Activated naive CD8-positive, alpha-beta T cell treated with anti-CD3 and anti-CD28 coated beads, Interleukin-2, amount 50 U/mL, for 24 hours (primary cell): ENCODE measurements around the gene COX5A.

Source experiments
- ATAC-seq: fragments of 150-1000 bp; cut with Tn5 transposase; one replicate; pipeline ENCODE4 v1.10.0; 2021
- DNase-seq: peaks from one replicate; pipeline ENCODE4 v3.0.0; 2021
- H3K27ac Mint-ChIP-seq: one replicate; pipeline ENCODE4 v1.8.0; 2021; ENCODE audit warnings: mild to moderate bottlenecking, mixed read lengths
- H3K27me3 Mint-ChIP-seq: one replicate; pipeline ENCODE4 v1.8.0; 2021; ENCODE audit warnings: mixed read lengths
- H3K36me3 Mint-ChIP-seq: one replicate; pipeline ENCODE4 v1.8.0; 2021; ENCODE audit warnings: low read depth, mixed read lengths
- H3K4me1 Mint-ChIP-seq: one replicate; pipeline ENCODE4 v1.8.0; 2021; ENCODE audit warnings: mixed read lengths
- H3K4me3 Mint-ChIP-seq: one replicate; pipeline ENCODE4 v1.8.0; 2021; ENCODE audit warnings: mild to moderate bottlenecking, moderate library complexity, mixed read lengths
- H3K9me3 Mint-ChIP-seq: one replicate; pipeline ENCODE4 v1.8.0; 2021; ENCODE audit warnings: mixed read lengths

Gene COX5A

GRCh38 chr15:74937590-74938371 is at the start of gene COX5A:
Gene COX5A, minus strand, starts transcription at chr15:74938073. Its CDS starts 59 bp downstream, at chr15:74938014.
- DNase-seq (peak; percentile 91), ATAC-seq (peak; percentile 95)
- Mint-ChIP-seq H3K36me3 (peaks cover 16% of the 10 kb centered on the region), H3K4me3 (peak within 1 kb of the TSS; percentile 99), H3K27ac (peak within 1 kb of the TSS; percentile 91), H3K9me3 (no peaks in the 10 kb centered on the region), H3K27me3 (no peaks in the 10 kb centered on the region), H3K4me1 (peaks cover 36% of the 10 kb centered on the region)

- Mint-ChIP-seq H3K27ac (peak overlapping the region; percentile 80), H3K4me3 (peak overlapping the region; percentile 16), H3K27me3 (peaks cover 41% of the 10 kb centered on the region), H3K9me3 (no peaks in the 10 kb centered on the region), H3K4me1 (peaks cover 29% of the 10 kb centered on the region), H3K36me3 (no peaks in the 10 kb centered on the region)
- DNase-seq: peak; percentile 64
- ATAC-seq: peak; percentile 98
Observed at GRCh38 chr15:74983725-74984231, 45.9 kb upstream of the COX5A start.

- no peak overlapping the region for H3K4me3 Mint-ChIP-seq
- H3K9me3 Mint-ChIP-seq: no peaks in the 10 kb centered on the region
- DNase-seq: no peak
- no peak for ATAC-seq
- no peaks in the 10 kb centered on the region for H3K36me3 Mint-ChIP-seq
- H3K4me1 Mint-ChIP-seq: peaks cover 40% of the 10 kb centered on the region
- no peak overlapping the region for H3K27ac Mint-ChIP-seq
- H3K27me3 Mint-ChIP-seq: peaks cover 29% of the 10 kb centered on the region
Observed at GRCh38 chr15:74982183-74982582, 44.3 kb upstream of the COX5A start.

- H3K4me3 Mint-ChIP-seq: no peak overlapping the region
- ATAC-seq (peak; percentile 94), DNase-seq (peak; percentile 68)
- peaks cover 21% of the 10 kb centered on the region for H3K27me3 Mint-ChIP-seq
- no peak overlapping the region for H3K27ac Mint-ChIP-seq
- peaks cover 27% of the 10 kb centered on the region for H3K4me1 Mint-ChIP-seq
- no peaks in the 10 kb centered on the region for H3K9me3 Mint-ChIP-seq
- H3K36me3 Mint-ChIP-seq: no peaks in the 10 kb centered on the region
Observed at GRCh38 chr15:74978503-74978902, 40.6 kb upstream of the COX5A start.

GRCh38 chr15:74978077-74978476 is 40.2 kb upstream of the COX5A start:
- DNase-seq (no peak), ATAC-seq (peak; percentile 23)
- Mint-ChIP-seq H3K36me3 (no peaks in the 10 kb centered on the region), H3K4me3 (peak overlapping the region; percentile 21), H3K4me1 (peaks cover 23% of the 10 kb centered on the region), H3K27me3 (peaks cover 21% of the 10 kb centered on the region), H3K27ac (peak overlapping the region; percentile 50), H3K9me3 (no peaks in the 10 kb centered on the region)

- H3K9me3 Mint-ChIP-seq: no peaks in the 10 kb centered on the region
- DNase-seq (no peak), ATAC-seq (peak; percentile 91)
- H3K4me1 Mint-ChIP-seq: peaks cover 21% of the 10 kb centered on the region
- peak overlapping the region; percentile 21 for H3K4me3 Mint-ChIP-seq
- no peaks in the 10 kb centered on the region for H3K36me3 Mint-ChIP-seq
- H3K27me3 Mint-ChIP-seq: peaks cover 25% of the 10 kb centered on the region
- H3K27ac Mint-ChIP-seq: peak overlapping the region; percentile 50
Observed at GRCh38 chr15:74977599-74977998, 39.7 kb upstream of the COX5A start.

- Mint-ChIP-seq H3K9me3 (no peaks in the 10 kb centered on the region), H3K27ac (no peak overlapping the region), H3K36me3 (no peaks in the 10 kb centered on the region), H3K27me3 (peaks cover 21% of the 10 kb centered on the region), H3K4me1 (peaks cover 18% of the 10 kb centered on the region), H3K4me3 (no peak overlapping the region)
- no peak for DNase-seq
- ATAC-seq: no peak
Observed at GRCh38 chr15:74976159-74976558, 38.3 kb upstream of the COX5A start.

- H3K27me3 Mint-ChIP-seq: peaks cover 12% of the 10 kb centered on the region
- H3K27ac Mint-ChIP-seq: no peak overlapping the region
- no peak for DNase-seq
- no peaks in the 10 kb centered on the region for H3K4me1 Mint-ChIP-seq
- H3K9me3 Mint-ChIP-seq: no peaks in the 10 kb centered on the region
- no peak for ATAC-seq
- no peak overlapping the region for H3K4me3 Mint-ChIP-seq
- no peaks in the 10 kb centered on the region for H3K36me3 Mint-ChIP-seq
Observed at GRCh38 chr15:74967670-74968069, 29.8 kb upstream of the COX5A start.

- Mint-ChIP-seq H3K27ac (no peak overlapping the region), H3K4me1 (peaks cover 20% of the 10 kb centered on the region), H3K27me3 (peaks cover 28% of the 10 kb centered on the region), H3K4me3 (no peak overlapping the region), H3K9me3 (no peaks in the 10 kb centered on the region), H3K36me3 (no peaks in the 10 kb centered on the region)
- DNase-seq (no peak), ATAC-seq (no peak)
Observed at GRCh38 chr15:74964794-74965193, 26.9 kb upstream of the COX5A start.

GRCh38 chr15:74963213-74963612 is 25.3 kb upstream of the COX5A start:
- ATAC-seq (no peak), DNase-seq (no peak)
- Mint-ChIP-seq H3K27ac (no peak overlapping the region), H3K27me3 (peaks cover 44% of the 10 kb centered on the region), H3K9me3 (no peaks in the 10 kb centered on the region), H3K4me3 (no peak overlapping the region), H3K4me1 (peaks cover 34% of the 10 kb centered on the region), H3K36me3 (no peaks in the 10 kb centered on the region)

GRCh38 chr15:74962671-74963070 is 24.8 kb upstream of the COX5A start:
- H3K27me3 Mint-ChIP-seq: peaks cover 49% of the 10 kb centered on the region
- no peaks in the 10 kb centered on the region for H3K36me3 Mint-ChIP-seq
- H3K27ac Mint-ChIP-seq: peak overlapping the region; percentile 12
- no peak for ATAC-seq
- H3K4me3 Mint-ChIP-seq: no peak overlapping the region
- H3K4me1 Mint-ChIP-seq: peaks cover 38% of the 10 kb centered on the region
- no peaks in the 10 kb centered on the region for H3K9me3 Mint-ChIP-seq
- DNase-seq: no peak

GRCh38 chr15:74962219-74962618 is 24.3 kb upstream of the COX5A start:
- Mint-ChIP-seq H3K27ac (no peak overlapping the region), H3K4me3 (no peak overlapping the region), H3K4me1 (peaks cover 43% of the 10 kb centered on the region), H3K9me3 (no peaks in the 10 kb centered on the region), H3K36me3 (no peaks in the 10 kb centered on the region), H3K27me3 (peaks cover 53% of the 10 kb centered on the region)
- no peak for ATAC-seq
- DNase-seq: no peak

- H3K27me3 Mint-ChIP-seq: peaks cover 53% of the 10 kb centered on the region
- no peaks in the 10 kb centered on the region for H3K9me3 Mint-ChIP-seq
- no peaks in the 10 kb centered on the region for H3K36me3 Mint-ChIP-seq
- H3K4me1 Mint-ChIP-seq: peaks cover 43% of the 10 kb centered on the region
- ATAC-seq (no peak), DNase-seq (no peak)
- peak overlapping the region; percentile 87 for H3K27ac Mint-ChIP-seq
- H3K4me3 Mint-ChIP-seq: peak overlapping the region; percentile 27
Observed at GRCh38 chr15:74961616-74962015, 23.7 kb upstream of the COX5A start.

GRCh38 chr15:74960995-74961588 is 23.2 kb upstream of the COX5A start:
- Mint-ChIP-seq H3K27ac (peak overlapping the region; percentile 87), H3K27me3 (peaks cover 53% of the 10 kb centered on the region), H3K9me3 (no peaks in the 10 kb centered on the region), H3K4me3 (peak overlapping the region; percentile 27), H3K36me3 (no peaks in the 10 kb centered on the region), H3K4me1 (peaks cover 44% of the 10 kb centered on the region)
- DNase-seq: no peak
- peak; percentile 77 for ATAC-seq

- H3K9me3 Mint-ChIP-seq: no peaks in the 10 kb centered on the region
- ATAC-seq: no peak
- H3K27ac Mint-ChIP-seq: peak overlapping the region; percentile 60
- no peak for DNase-seq
- peak overlapping the region; percentile 36 for H3K4me3 Mint-ChIP-seq
- H3K4me1 Mint-ChIP-seq: peaks cover 50% of the 10 kb centered on the region
- H3K27me3 Mint-ChIP-seq: peaks cover 53% of the 10 kb centered on the region
- H3K36me3 Mint-ChIP-seq: no peaks in the 10 kb centered on the region
Observed at GRCh38 chr15:74960286-74960685, 22.4 kb upstream of the COX5A start.
